ENCODE results near the gene BRME1.
"Not testable (repeated sequence)": the region's sequence is repeated elsewhere in the genome, so short reads cannot be mapped to it uniquely, and the experiment has no call there.

- TF ChIP-seq NFIC (IDR thresholded peaks at IDR 0.05); MAX (IDR thresholded peaks at IDR 0.05); TAF1 (IDR thresholded peaks at IDR 0.05; ENCODE audit: low read depth); CEBPB (IDR thresholded peaks at IDR 0.05); YY1 (IDR thresholded peaks at IDR 0.05; ENCODE audit: low read depth); REST (IDR thresholded peaks at IDR 0.05; ENCODE audit: low read depth); CREB1 (IDR thresholded peaks at IDR 0.05; ENCODE audit: low read depth); FOXM1 (IDR thresholded peaks at IDR 0.05; ENCODE audit: borderline replicate concordance, low read depth); TCF12 (IDR thresholded peaks at IDR 0.05; ENCODE audit: low read depth); RAD21 (IDR thresholded peaks at IDR 0.05; ENCODE audit: low read depth); EGR1 (IDR thresholded peaks at IDR 0.05); USF1 (IDR thresholded peaks at IDR 0.05): not testable (repeated sequence)
- peak; percentile 28; the same call in 1 of the 2 replicates for TF ChIP-seq EP300 (IDR thresholded peaks at IDR 0.05; ENCODE audit: borderline replicate concordance)
- peak; percentile 78 for TF ChIP-seq TEAD4 (IDR thresholded peaks at IDR 0.05)
Measured at GRCh38 chr19:13852171-13852707, 53.7 kb downstream of the BRME1 start.

Data from Ishikawa (cell line).